Measurements from ENCODE around the gene DPM2.

GRCh38 chr9:127945942-127946341 lies 8.3 kb upstream of the DPM2 start:
- TF ChIP-seq CTCF (IDR thresholded peaks at IDR 0.05; ENCODE audit: low read depth, low read length), result no peak
- TF ChIP-seq POLR2A (IDR thresholded peaks at IDR 0.05; ENCODE audit: extremely low read depth, insufficient read length), result no peak

All from NB4 (cell line).